ENCODE measurements around the gene CNTNAP2. TPM values are rescaled to one million over a fixed set of nuclear protein-coding genes. Genes with fewer than 3 reads are reported as not detected.

Gene CNTNAP2
- total and polyA plus RNA-seq, 11 donors: 0.01 to 2.6 (median 0.31) TPM; not detected in 3

DNA sequence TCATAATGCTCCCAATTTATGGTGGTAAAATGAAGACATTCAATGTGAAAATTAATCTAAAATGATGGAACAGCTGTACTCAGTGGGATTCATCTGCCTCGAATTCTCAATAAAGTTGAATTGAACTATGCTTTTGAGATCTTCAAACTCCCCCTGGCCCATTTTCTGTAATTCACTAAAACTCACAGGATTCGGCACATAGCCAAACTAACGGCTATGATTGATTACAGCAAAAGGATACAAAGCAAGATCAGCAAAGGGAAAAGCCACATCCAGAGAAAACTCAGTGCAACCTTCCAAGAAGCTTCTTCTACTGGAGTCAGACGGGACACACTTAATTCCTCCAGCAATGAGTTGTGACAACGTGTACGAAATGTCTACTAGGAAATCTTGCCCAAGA lies 307.5 kb downstream of the CNTNAP2 start:
- DNase-seq: no peak
- H3K27ac ChIP-seq: no peak overlapping the region
- H3K27me3 ChIP-seq: no peaks in the 10 kb centered on the region
- H3K9me3 ChIP-seq: peaks cover 0 to 8% (median 0%) of the 10 kb centered on the region in 12 donors
- WGBS, 4 donors: 73 to 77% (median 75%) methylated on average over 6 of the region's 6 CpGs
- no peak for TF ChIP-seq POLR2A (IDR thresholded peaks at IDR 0.05)
- TF ChIP-seq, protein P1, sequence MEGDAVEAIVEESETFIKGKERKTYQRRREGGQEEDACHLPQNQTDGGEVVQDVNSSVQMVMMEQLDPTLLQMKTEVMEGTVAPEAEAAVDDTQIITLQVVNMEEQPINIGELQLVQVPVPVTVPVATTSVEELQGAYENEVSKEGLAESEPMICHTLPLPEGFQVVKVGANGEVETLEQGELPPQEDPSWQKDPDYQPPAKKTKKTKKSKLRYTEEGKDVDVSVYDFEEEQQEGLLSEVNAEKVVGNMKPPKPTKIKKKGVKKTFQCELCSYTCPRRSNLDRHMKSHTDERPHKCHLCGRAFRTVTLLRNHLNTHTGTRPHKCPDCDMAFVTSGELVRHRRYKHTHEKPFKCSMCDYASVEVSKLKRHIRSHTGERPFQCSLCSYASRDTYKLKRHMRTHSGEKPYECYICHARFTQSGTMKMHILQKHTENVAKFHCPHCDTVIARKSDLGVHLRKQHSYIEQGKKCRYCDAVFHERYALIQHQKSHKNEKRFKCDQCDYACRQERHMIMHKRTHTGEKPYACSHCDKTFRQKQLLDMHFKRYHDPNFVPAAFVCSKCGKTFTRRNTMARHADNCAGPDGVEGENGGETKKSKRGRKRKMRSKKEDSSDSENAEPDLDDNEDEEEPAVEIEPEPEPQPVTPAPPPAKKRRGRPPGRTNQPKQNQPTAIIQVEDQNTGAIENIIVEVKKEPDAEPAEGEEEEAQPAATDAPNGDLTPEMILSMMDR (IDR thresholded peaks at IDR 0.05): no peak
- no peak for ATAC-seq
- H3K4me3 ChIP-seq: no peak overlapping the region
- H3K4me1 ChIP-seq: no peaks in the 10 kb centered on the region
- intact Hi-C loops (cut with DNase I): no loop called here
- no peaks in the 10 kb centered on the region for H3K36me3 ChIP-seq

DNA sequence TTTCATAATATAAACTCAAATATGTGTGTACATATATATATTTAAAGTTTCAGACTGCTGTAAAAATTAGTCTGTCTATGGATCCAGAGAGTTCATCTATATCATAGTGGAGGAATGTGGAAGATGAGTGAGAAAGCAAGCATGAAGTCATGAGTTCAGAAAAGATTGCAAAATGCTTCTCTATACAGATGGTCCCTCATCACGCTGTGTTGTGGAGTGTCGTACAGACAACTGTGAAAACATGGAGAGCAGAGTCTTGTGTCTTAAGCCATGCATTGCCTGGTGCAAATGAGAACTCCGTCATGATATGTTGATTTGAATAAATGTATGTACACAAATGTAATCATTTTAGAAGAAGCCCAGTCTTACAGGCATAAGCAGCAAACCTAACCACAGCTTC lies 316.9 kb downstream of the CNTNAP2 start:
- intact Hi-C loops (cut with DNase I): no loop called here
- peaks cover 0 to 14% (median 0%) of the 10 kb centered on the region in 12 donors for H3K9me3 ChIP-seq
- TF ChIP-seq, protein P1 (IDR thresholded peaks at IDR 0.05): no peak
- TF ChIP-seq POLR2A (IDR thresholded peaks at IDR 0.05): no peak
- H3K36me3 ChIP-seq: no peaks in the 10 kb centered on the region
- H3K27me3 ChIP-seq: no peaks in the 10 kb centered on the region
- no peak overlapping the region for H3K27ac ChIP-seq
- H3K4me1 ChIP-seq: no peaks in the 10 kb centered on the region
- H3K4me3 ChIP-seq: no peak overlapping the region
- ATAC-seq (no peak), DNase-seq (no peak)
- 77 to 83% (median 80%) methylated on average over 3 of the region's 3 CpGs for WGBS, 4 donors

DNA sequence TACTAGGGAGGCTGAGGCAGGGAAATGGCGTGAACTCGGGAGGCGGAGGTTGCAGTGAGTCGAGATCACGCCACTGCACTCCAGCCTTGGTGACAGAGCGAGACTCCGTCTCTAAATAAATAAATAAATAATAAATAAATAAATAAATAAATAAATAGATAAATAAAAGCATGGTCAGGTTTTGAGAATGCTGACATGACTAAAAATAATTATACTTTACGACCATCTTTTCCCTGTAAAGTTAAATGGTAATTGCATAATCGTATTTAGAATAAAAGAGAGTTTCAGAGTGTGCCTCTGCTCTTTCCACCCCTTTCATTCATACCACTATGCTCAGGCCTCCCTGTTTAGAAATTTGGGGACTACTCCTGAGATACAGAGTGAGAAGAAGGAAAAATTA lies 326.5 kb downstream of the CNTNAP2 start:
- no peak for ATAC-seq
- intact Hi-C loops (cut with DNase I): no loop called here

DNA sequence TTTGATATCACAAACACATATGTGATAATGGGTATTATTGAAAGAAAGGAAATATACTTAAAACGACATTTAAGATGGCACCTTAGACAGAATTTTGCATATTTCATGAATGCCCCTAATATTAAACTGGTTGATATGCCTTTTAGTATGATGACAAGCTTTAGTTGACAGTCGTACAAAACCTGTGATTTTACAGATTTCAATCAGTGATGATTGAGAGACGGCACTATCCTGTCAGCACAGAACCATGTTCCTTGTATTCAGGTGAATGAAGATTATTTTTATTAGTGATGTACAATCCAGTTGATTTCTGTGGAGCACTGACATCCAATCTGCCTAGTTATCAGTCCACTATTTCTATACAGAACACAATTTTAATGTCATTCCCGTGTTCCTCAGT lies 333.0 kb downstream of the CNTNAP2 start:
- DNase-seq (no peak), ATAC-seq (no peak)
- WGBS, 4 donors: 75 to 87% (median 81%) methylated on average over 4 of the region's 4 CpGs
- Histone ChIP-seq H3K27me3 (no peaks in the 10 kb centered on the region), H3K4me1 (no peaks in the 10 kb centered on the region), H3K36me3 (no peaks in the 10 kb centered on the region), H3K4me3 (no peak overlapping the region), H3K9me3 (peaks cover 0 to 11% (median 0%) of the 10 kb centered on the region in 12 donors), H3K27ac (no peak overlapping the region)
- TF ChIP-seq, protein P1 (IDR thresholded peaks at IDR 0.05): no peak
- TF ChIP-seq POLR2A (IDR thresholded peaks at IDR 0.05): no peak
- intact Hi-C loops (cut with DNase I): no loop called here

More for the DNA sequence above, 326.5 kb downstream of the CNTNAP2 start:
- no peak for DNase-seq
- TF ChIP-seq, protein P1 (IDR thresholded peaks at IDR 0.05): no peak
- H3K4me1 ChIP-seq: no peaks in the 10 kb centered on the region
- no peaks in the 10 kb centered on the region for H3K9me3 ChIP-seq
- no peak overlapping the region for H3K27ac ChIP-seq
- H3K27me3 ChIP-seq: no peaks in the 10 kb centered on the region
- WGBS, 4 donors: 94 to 96% (median 95%) methylated on average over 9 of the region's 9 CpGs
- H3K36me3 ChIP-seq: no peaks in the 10 kb centered on the region
- H3K4me3 ChIP-seq: no peak overlapping the region

Measured in heart left ventricle (tissue), 16 donors.